Measurements from ENCODE around the gene TMEM223.

DNA sequence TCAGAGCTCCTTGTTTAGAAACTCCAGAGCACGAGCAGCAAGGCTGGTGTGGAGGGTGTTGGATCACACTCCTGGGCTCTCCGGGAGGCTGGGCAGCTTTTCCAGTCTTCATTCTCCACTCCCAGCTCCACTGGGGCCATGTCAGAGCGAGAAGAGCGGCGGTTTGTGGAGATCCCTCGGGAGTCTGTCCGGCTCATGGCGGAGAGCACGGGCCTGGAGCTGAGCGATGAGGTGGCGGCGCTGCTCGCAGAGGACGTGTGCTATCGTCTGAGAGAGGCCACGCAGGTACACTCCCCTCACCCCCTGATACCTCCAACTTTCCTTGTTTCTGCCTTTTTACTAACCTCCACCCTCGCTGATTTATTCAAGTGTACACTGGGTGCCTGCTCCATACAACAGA, 16.2 kb downstream of the TMEM223 start:
- TF ChIP-seq, protein P1, sequence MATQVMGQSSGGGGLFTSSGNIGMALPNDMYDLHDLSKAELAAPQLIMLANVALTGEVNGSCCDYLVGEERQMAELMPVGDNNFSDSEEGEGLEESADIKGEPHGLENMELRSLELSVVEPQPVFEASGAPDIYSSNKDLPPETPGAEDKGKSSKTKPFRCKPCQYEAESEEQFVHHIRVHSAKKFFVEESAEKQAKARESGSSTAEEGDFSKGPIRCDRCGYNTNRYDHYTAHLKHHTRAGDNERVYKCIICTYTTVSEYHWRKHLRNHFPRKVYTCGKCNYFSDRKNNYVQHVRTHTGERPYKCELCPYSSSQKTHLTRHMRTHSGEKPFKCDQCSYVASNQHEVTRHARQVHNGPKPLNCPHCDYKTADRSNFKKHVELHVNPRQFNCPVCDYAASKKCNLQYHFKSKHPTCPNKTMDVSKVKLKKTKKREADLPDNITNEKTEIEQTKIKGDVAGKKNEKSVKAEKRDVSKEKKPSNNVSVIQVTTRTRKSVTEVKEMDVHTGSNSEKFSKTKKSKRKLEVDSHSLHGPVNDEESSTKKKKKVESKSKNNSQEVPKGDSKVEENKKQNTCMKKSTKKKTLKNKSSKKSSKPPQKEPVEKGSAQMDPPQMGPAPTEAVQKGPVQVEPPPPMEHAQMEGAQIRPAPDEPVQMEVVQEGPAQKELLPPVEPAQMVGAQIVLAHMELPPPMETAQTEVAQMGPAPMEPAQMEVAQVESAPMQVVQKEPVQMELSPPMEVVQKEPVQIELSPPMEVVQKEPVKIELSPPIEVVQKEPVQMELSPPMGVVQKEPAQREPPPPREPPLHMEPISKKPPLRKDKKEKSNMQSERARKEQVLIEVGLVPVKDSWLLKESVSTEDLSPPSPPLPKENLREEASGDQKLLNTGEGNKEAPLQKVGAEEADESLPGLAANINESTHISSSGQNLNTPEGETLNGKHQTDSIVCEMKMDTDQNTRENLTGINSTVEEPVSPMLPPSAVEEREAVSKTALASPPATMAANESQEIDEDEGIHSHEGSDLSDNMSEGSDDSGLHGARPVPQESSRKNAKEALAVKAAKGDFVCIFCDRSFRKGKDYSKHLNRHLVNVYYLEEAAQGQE (IDR thresholded peaks at IDR 0.05; ENCODE audit: insufficient read depth in 1 of 2, low read depth in 2 of 2, low read length in 1 of 2) = no peak
- TF ChIP-seq, protein P2, sequence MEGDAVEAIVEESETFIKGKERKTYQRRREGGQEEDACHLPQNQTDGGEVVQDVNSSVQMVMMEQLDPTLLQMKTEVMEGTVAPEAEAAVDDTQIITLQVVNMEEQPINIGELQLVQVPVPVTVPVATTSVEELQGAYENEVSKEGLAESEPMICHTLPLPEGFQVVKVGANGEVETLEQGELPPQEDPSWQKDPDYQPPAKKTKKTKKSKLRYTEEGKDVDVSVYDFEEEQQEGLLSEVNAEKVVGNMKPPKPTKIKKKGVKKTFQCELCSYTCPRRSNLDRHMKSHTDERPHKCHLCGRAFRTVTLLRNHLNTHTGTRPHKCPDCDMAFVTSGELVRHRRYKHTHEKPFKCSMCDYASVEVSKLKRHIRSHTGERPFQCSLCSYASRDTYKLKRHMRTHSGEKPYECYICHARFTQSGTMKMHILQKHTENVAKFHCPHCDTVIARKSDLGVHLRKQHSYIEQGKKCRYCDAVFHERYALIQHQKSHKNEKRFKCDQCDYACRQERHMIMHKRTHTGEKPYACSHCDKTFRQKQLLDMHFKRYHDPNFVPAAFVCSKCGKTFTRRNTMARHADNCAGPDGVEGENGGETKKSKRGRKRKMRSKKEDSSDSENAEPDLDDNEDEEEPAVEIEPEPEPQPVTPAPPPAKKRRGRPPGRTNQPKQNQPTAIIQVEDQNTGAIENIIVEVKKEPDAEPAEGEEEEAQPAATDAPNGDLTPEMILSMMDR (IDR thresholded peaks at IDR 0.05) = no peak
- TF ChIP-seq POLR2AphosphoS5 (IDR thresholded peaks at IDR 0.05; ENCODE audit: low read depth, low read length) (no peak), TCF7L2 (IDR thresholded peaks at IDR 0.05; ENCODE audit: low read depth, low read length) (no peak), SIN3A (IDR thresholded peaks at IDR 0.05; ENCODE audit: borderline replicate concordance, insufficient read depth, low read depth, low read length) (no peak)

All from Panc1 (cell line).